Naive thymus-derived CD8-positive, alpha-beta T cell (primary cell): ENCODE data around the gene NXF3. TPM values are rescaled to one million over a fixed set of nuclear protein-coding genes. Genes with fewer than 3 reads are reported as not detected.
"Not testable (repeated sequence)": the region's sequence is repeated elsewhere in the genome, so short reads cannot be mapped to it uniquely, and the experiment has no call there.

ENCODE experiments used
- ATAC-seq, 2 donors: fragments of 150-1000 bp; cut with Tn5 transposase in 1 of 2; sonication (Bioruptor Pico), chemical (Tn5 transposase) in 1 of 2; 1 replicate in 1 of 2; 2 replicates in 1 of 2; pipeline ENCODE4 v1.10.0; 2021; ENCODE audit warnings: mild to moderate bottlenecking in 2 of 2, moderate library complexity in 2 of 2
- POLR2A ChIA-PET: fragments of 350-600 bp; sonication (Branson Sonifier 250); formaldehyde crosslinking; loops from one replicate; lab custom pipeline; 2021; ENCODE audit warnings: antibody characterized with exemption; lab: Charles Lee
- DNase-seq, 10 donors: peaks; one replicate each; pipeline versions ENCODE4 v3.0.0 to v3.0.0-alpha.2; 2020 to 2022
- H3K27ac Mint-ChIP-seq, 10 donors: one replicate each; pipeline ENCODE4 v1.8.0; 2020 to 2022; ENCODE audit warnings: mild to moderate bottlenecking in 10 of 10, mixed read lengths in 10 of 10, moderate library complexity in 4 of 10, inconsistent platforms in 1 of 10
- H3K27me3 Mint-ChIP-seq, 5 donors: one replicate each; pipeline ENCODE4 v1.8.0; 2021 to 2022; ENCODE audit warnings: mixed read lengths in 5 of 5
- H3K36me3 Mint-ChIP-seq, 3 donors: one replicate each; pipeline ENCODE4 v1.8.0; 2020 to 2022; ENCODE audit warnings: mixed read lengths in 3 of 3, mild to moderate bottlenecking in 2 of 3, inconsistent platforms in 1 of 3
- H3K4me1 Mint-ChIP-seq, 4 donors: one replicate each; pipeline ENCODE4 v1.8.0; 2021 to 2022; ENCODE audit warnings: mixed read lengths in 4 of 4
- H3K4me3 Mint-ChIP-seq, 10 donors: one replicate each; pipeline ENCODE4 v1.8.0; 2020 to 2022; ENCODE audit warnings: mild to moderate bottlenecking in 10 of 10, mixed read lengths in 10 of 10, moderate library complexity in 6 of 10, inconsistent platforms in 1 of 10
- H3K9me3 Mint-ChIP-seq, 9 donors: one replicate each; pipeline ENCODE4 v1.8.0; 2020 to 2022; ENCODE audit warnings: mixed read lengths in 9 of 9, mild to moderate bottlenecking in 3 of 9, inconsistent platforms in 1 of 9, moderate library complexity in 1 of 9
- polyA plus RNA-seq, 3 donors: library from polyadenylated mRNA; unstranded; fragments of 300-500 nt; fragmentation: Illumina TruSeq; gene quantifications; one replicate each; pipeline ENCODE4 v1.2.3, GENCODE V29; 2021
- total RNA-seq, 8 experiments: library from RNA in 2 of 8; stranded (reverse) in 2 of 8; gene quantifications; one replicate each; pipeline ENCODE4 v1.2.3 and lab custom pipeline; 2021 to 2026

Gene NXF3
- total and polyA plus RNA-seq, 5 experiments from 2014 or later = not detected

DNA sequence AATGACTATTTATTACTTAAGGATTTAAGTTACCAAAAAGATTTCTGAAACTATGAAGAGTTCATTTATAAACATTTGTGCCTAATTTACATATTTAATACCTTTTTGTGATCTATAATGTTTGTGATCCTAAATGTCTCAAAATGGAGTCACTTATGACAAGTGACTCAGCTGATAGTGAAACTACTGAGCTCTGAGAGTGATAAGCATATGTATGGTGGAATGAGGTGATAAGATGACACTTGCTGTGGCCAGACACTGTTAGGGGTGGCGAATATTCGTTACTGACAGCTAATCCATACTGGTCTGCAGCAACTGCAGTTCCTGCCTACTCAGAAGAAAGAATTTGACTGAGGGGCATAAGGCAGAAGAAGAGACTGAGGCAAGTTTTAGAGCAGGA is 5.5 kb upstream of the NXF3 start:
- no peak for ATAC-seq
- Mint-ChIP-seq H3K4me3 (no peak overlapping the region), H3K27ac (no peak overlapping the region), H3K4me1 (no peaks in the 10 kb centered on the region), H3K36me3 (no peaks in the 10 kb centered on the region), H3K9me3 (peaks cover 0 to 2% (median 0%) of the 10 kb centered on the region in 9 donors), H3K27me3 (peaks cover 0 to 3% (median 2%) of the 10 kb centered on the region in 5 donors)
- POLR2A ChIA-PET = no interaction called here
- DNase-seq = no peak

DNA sequence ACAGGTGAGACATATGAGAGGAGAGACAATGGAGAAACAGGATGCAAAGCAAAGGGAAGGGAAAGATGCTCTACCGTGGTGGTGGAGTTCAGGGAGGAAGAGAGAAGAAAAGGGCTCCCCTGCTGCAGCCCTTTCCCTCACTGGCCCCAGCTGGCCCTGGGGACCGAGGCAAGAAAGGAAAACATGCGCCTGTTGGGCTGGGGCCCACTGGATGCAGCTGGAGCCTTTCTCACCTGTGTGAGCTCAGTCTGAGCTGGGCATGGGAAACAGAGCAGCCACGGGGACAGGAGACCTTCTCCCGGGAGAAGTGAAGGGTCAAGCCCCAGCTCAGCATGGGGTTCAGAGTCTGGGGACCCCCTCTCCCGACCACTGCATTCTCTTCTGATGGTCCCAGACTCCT is 11.9 kb downstream of the NXF3 start:
- no peaks in the 10 kb centered on the region for H3K36me3 Mint-ChIP-seq
- H3K27me3 Mint-ChIP-seq = peaks cover 0 to 8% (median 0%) of the 10 kb centered on the region in 5 donors
- no peak overlapping the region for H3K4me3 Mint-ChIP-seq
- POLR2A ChIA-PET = no interaction called here
- ATAC-seq (no peak), DNase-seq (no peak)
- H3K27ac Mint-ChIP-seq = peak overlapping the region in 1 of 10 donors; percentile 37
- H3K9me3 Mint-ChIP-seq = no peaks in the 10 kb centered on the region
- H3K4me1 Mint-ChIP-seq = no peaks in the 10 kb centered on the region

- peaks cover 0 to 5% (median 0%) of the 10 kb centered on the region in 3 donors for H3K36me3 Mint-ChIP-seq
- H3K27me3 Mint-ChIP-seq = peaks cover 0 to 6% (median 0%) of the 10 kb centered on the region in 5 donors
- peaks cover 0 to 3% (median 0%) of the 10 kb centered on the region in 9 donors for H3K9me3 Mint-ChIP-seq
- DNase-seq (no peak), ATAC-seq (no peak)
- H3K4me1 Mint-ChIP-seq = no peaks in the 10 kb centered on the region
- POLR2A ChIA-PET = no interaction called here
- H3K4me3 Mint-ChIP-seq = no peak overlapping the region
- H3K27ac Mint-ChIP-seq = no peak overlapping the region
Observed at GRCh38 chrX:103073467-103073866, 19.5 kb downstream of the NXF3 start.

GRCh38 chrX:103066606-103067005 is 26.3 kb downstream of the NXF3 start:
- peaks cover 0 to 4% (median 0%) of the 10 kb centered on the region in 9 donors for H3K9me3 Mint-ChIP-seq
- peaks cover 0 to 5% (median 0%) of the 10 kb centered on the region in 3 donors for H3K36me3 Mint-ChIP-seq
- no peak overlapping the region for H3K4me3 Mint-ChIP-seq
- DNase-seq = no peak
- ATAC-seq = no peak
- peaks cover 0 to 4% (median 4%) of the 10 kb centered on the region in 4 donors for H3K4me1 Mint-ChIP-seq
- H3K27ac Mint-ChIP-seq = no peak overlapping the region
- H3K27me3 Mint-ChIP-seq = peaks cover 9 to 27% (median 13%) of the 10 kb centered on the region in 5 donors
- POLR2A ChIA-PET = no interaction called here

GRCh38 chrX:103063918-103064434 is 29.0 kb downstream of the NXF3 start, which contains the start of gene BEX1:
Gene BEX1, minus strand, starts transcription at chrX:103064171. Its CDS starts 897 bp downstream, at chrX:103063274.
- Mint-ChIP-seq H3K4me3 (peak within 1 kb of the TSS in 9 of 10 donors; percentile 9 to 75 (median 36)), H3K27ac (peak within 1 kb of the TSS in 1 of 10 donors; percentile 49), H3K36me3 (no peaks in the 10 kb centered on the region), H3K27me3 (peaks cover 9 to 27% (median 13%) of the 10 kb centered on the region in 5 donors), H3K4me1 (peaks cover 0 to 4% (median 4%) of the 10 kb centered on the region in 4 donors), H3K9me3 (peaks cover 0 to 2% (median 0%) of the 10 kb centered on the region in 9 donors)
- DNase-seq = peak in 6 of 10 donors; percentile 4 to 20 (median 10)
- POLR2A ChIA-PET = no interaction called here
- peak; percentile 41 to 76 for ATAC-seq

DNA sequence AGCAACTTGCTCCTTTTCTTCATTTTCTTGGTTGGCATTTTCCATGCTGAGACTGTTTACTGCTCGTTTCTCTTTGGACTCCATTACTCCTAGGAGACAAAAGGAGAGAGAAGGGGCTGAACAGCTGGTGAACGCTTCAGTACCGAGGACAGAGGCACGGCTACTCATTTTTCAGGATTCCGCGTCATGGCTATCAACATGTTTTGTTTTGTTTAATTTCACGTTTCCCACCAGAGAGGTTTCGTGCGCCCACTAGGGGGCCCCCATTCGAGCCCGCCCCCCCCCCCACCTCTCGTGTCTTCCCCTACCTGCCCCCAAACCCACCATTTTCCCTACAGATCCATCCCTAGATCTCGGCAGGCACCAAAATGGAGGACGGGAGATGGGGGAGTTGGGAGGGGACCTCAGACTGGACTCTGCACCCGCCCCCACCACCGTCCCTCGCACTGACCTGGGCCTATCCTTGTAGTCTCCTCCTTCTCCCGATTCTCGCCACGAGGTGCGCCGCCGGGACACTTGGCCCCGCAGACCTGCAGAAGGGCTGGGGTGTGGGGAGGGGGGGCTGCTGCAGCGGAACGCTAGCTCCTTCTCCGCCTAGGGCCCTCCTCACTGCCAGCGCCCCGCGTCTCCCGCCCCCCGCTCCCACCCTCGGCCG is 29.6 kb downstream of the NXF3 start:
- H3K4me3 Mint-ChIP-seq = peak overlapping the region in 7 of 10 donors; percentile 19 to 62 (median 36)
- no peak for ATAC-seq
- no peak for DNase-seq

DNA sequence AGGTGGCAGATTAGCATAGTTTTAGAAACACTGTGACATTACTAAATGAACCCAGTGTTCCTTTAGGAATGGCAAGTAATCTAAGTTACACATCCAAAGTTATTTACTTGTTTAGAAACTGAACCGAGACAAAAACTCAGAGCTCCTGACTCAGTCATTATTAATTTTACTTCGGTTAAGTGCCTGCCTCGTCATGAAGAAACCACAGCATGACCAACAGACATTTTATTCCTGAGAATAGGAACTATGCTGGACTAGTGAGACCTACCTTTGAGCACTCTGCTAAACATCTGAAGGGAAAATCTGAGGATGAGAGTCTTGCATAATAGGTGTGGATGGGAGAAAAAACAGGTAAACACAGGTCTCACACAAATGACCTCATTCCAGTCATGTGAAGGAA is 31.5 kb downstream of the NXF3 start:
- Mint-ChIP-seq H3K9me3 (no peaks in the 10 kb centered on the region), H3K27me3 (peaks cover 11 to 37% (median 12%) of the 10 kb centered on the region in 5 donors), H3K4me3 (no peak overlapping the region), H3K36me3 (no peaks in the 10 kb centered on the region), H3K27ac (no peak overlapping the region), H3K4me1 (peaks cover 0 to 4% (median 4%) of the 10 kb centered on the region in 4 donors)
- POLR2A ChIA-PET = no interaction called here
- DNase-seq (no peak), ATAC-seq (no peak)

More for the DNA sequence above, 29.6 kb downstream of the NXF3 start:
- Mint-ChIP-seq H3K27me3 (peaks cover 9 to 27% (median 13%) of the 10 kb centered on the region in 5 donors), H3K4me1 (peaks cover 0 to 4% (median 4%) of the 10 kb centered on the region in 4 donors), H3K27ac (peak overlapping the region in 1 of 10 donors; percentile 49), H3K36me3 (no peaks in the 10 kb centered on the region), H3K9me3 (peaks cover 0 to 2% (median 0%) of the 10 kb centered on the region in 9 donors)
- POLR2A ChIA-PET = no interaction called here

- DNase-seq (no peak), ATAC-seq (no peak)
- Mint-ChIP-seq H3K36me3 (no peaks in the 10 kb centered on the region), H3K4me1 (no peaks in the 10 kb centered on the region), H3K4me3 (no peak overlapping the region), H3K9me3 (no peaks in the 10 kb centered on the region), H3K27me3 (peaks cover 0 to 29% (median 4%) of the 10 kb centered on the region in 5 donors), H3K27ac (no peak overlapping the region)
- POLR2A ChIA-PET = no interaction called here
Observed at GRCh38 chrX:103056902-103057301, 36.0 kb downstream of the NXF3 start.

DNA sequence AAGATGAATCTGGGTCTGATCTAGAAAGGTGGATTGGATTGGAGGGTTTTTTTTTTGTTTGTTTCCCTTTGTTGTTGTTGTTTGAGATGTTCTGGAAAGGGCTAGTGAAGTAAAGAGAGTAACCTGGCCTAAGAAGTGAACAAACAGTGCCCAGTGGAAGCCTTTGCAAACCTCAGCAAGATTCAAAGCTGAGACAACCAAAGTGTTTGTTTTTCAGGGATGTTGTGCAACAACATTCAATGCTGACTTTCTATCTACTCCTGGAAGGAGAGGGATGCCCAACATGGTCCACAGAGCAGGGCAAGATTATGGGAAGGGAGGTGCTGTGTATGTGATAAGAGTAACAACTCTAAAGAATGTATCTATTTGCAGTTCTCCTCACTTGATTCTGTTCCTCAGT is 40.3 kb downstream of the NXF3 start:
- no peaks in the 10 kb centered on the region for H3K36me3 Mint-ChIP-seq
- DNase-seq (no peak), ATAC-seq (no peak)
- no peaks in the 10 kb centered on the region for H3K4me1 Mint-ChIP-seq
- peaks cover 2 to 37% (median 9%) of the 10 kb centered on the region in 5 donors for H3K27me3 Mint-ChIP-seq
- POLR2A ChIA-PET = no interaction called here
- H3K27ac Mint-ChIP-seq = no peak overlapping the region
- no peaks in the 10 kb centered on the region for H3K9me3 Mint-ChIP-seq
- no peak overlapping the region for H3K4me3 Mint-ChIP-seq

DNA sequence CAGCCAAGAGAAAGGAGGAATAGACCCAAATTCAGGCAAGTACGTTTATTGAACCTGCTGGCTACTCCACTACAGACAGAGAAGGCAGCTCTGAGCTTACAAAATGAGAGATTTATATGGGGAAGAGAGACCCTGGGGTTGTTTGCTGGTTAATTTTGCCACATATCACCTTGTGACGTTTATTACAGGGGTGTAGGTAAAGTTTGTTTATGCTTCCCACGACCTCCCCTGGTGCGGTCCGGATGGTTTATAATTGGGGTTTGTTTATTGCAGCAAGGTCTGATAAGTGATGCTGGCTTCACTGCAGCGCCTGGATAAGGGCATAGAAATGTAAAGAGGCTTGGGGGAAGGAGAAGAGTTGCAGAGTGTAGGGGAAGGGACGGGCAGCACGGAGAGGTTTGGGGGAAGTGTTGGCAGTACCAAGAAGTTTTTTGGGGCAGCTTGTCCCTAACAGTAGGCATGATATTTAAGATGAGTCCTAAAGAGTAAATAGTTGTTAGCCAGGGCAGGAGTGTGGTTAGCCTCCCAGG is 41.6 kb downstream of the NXF3 start:
- Mint-ChIP-seq H3K9me3 (peaks cover 0 to 9% (median 2%) of the 10 kb centered on the region in 9 donors), H3K27me3 (peaks cover 4 to 30% (median 9%) of the 10 kb centered on the region in 5 donors), H3K27ac (no peak overlapping the region), H3K4me3 (no peak overlapping the region), H3K36me3 (no peaks in the 10 kb centered on the region), H3K4me1 (no peaks in the 10 kb centered on the region)
- ATAC-seq (no peak), DNase-seq (no peak)
- POLR2A ChIA-PET = no interaction called here

- H3K36me3 Mint-ChIP-seq, H3K4me1 Mint-ChIP-seq, ATAC-seq, H3K4me3 Mint-ChIP-seq, DNase-seq, H3K9me3 Mint-ChIP-seq, H3K27ac Mint-ChIP-seq, H3K27me3 Mint-ChIP-seq, POLR2A ChIA-PET: not testable (repeated sequence)
Observed at GRCh38 chrX:103033371-103033770, 59.6 kb downstream of the NXF3 start.
